GM21737 (cell line): ENCODE results near the gene RIMS4.

Experiments
- ATAC-seq: cut with Tn5 transposase; IDR thresholded peaks from one replicate; pipeline ENCODE4 v1.9.1; 2021; ENCODE audit warnings: mild to moderate bottlenecking, moderate library complexity; ENCODE audit not compliant: unreplicated experiment

RIMS4 gene

GRCh38 chr20:44810391-44811149 is at the start of gene RIMS4:
TSS of gene RIMS4 (minus strand) at chr20:44810546. CDS start at chr20:44810271, 275 bp downstream.
- ATAC-seq, result no peak

- ATAC-seq, result no peak
Observed at GRCh38 chr20:44858606-44859360, 48.4 kb upstream of the RIMS4 start.

GRCh38 chr20:44856856-44857448 is 46.6 kb upstream of the RIMS4 start:
- ATAC-seq, result no peak

- no peak for ATAC-seq
Observed at GRCh38 chr20:44856442-44856841, 46.1 kb upstream of the RIMS4 start.

- no peak for ATAC-seq
Observed at GRCh38 chr20:44851545-44851944, 41.2 kb upstream of the RIMS4 start.

GRCh38 chr20:44850837-44851236 is 40.5 kb upstream of the RIMS4 start:
- no peak for ATAC-seq

GRCh38 chr20:44850272-44850671 is 39.9 kb upstream of the RIMS4 start:
- no peak for ATAC-seq

- no peak for ATAC-seq
Observed at GRCh38 chr20:44849703-44850102, 39.4 kb upstream of the RIMS4 start.

- no peak for ATAC-seq
Observed at GRCh38 chr20:44848254-44849015, 38.1 kb upstream of the RIMS4 start.

- ATAC-seq, result no peak
Observed at GRCh38 chr20:44843876-44844275, 33.5 kb upstream of the RIMS4 start.

GRCh38 chr20:44841955-44842354 is 31.6 kb upstream of the RIMS4 start:
- ATAC-seq, result no peak

- no peak for ATAC-seq
Observed at GRCh38 chr20:44840826-44841225, 30.5 kb upstream of the RIMS4 start.

GRCh38 chr20:44839481-44839880 is 29.1 kb upstream of the RIMS4 start:
- no peak for ATAC-seq

- ATAC-seq, result no peak
Observed at GRCh38 chr20:44838521-44838920, 28.2 kb upstream of the RIMS4 start.

GRCh38 chr20:44837946-44838345 is 27.6 kb upstream of the RIMS4 start:
- ATAC-seq, result no peak

GRCh38 chr20:44836601-44837120 is 26.3 kb upstream of the RIMS4 start:
- no peak for ATAC-seq

GRCh38 chr20:44835661-44836221 is 25.4 kb upstream of the RIMS4 start:
- no peak for ATAC-seq

- ATAC-seq, result no peak
Observed at GRCh38 chr20:44835116-44835515, 24.8 kb upstream of the RIMS4 start.

GRCh38 chr20:44834693-44835092 is 24.3 kb upstream of the RIMS4 start:
- ATAC-seq, result no peak

- no peak for ATAC-seq
Observed at GRCh38 chr20:44833437-44833836, 23.1 kb upstream of the RIMS4 start.

GRCh38 chr20:44832724-44833123 is 22.4 kb upstream of the RIMS4 start:
- no peak for ATAC-seq
